Measurements from ENCODE around the gene IFI27L1.

- no peak for TF ChIP-seq YY1 (IDR thresholded peaks at IDR 0.05; ENCODE audit: insufficient read depth, insufficient replicate concordance, low read depth, low read length)
- TF ChIP-seq ZNF549 (CRISPR knock-in tag; IDR thresholded peaks at IDR 0.05) = no peak
- no peak for TF ChIP-seq KDM4B (CRISPR knock-in tag; IDR thresholded peaks at IDR 0.05)
- no peak for TF ChIP-seq CREB1 (IDR thresholded peaks at IDR 0.05)
- no peak for TF ChIP-seq CREB1 (CRISPR knock-in tag; IDR thresholded peaks at IDR 0.05)
- no peak for TF ChIP-seq ZNF362 (CRISPR knock-in tag; IDR thresholded peaks at IDR 0.05; ENCODE audit: borderline replicate concordance)
- TF ChIP-seq ZFP1 (CRISPR knock-in tag; IDR thresholded peaks at IDR 0.05) = no peak
- no peak for TF ChIP-seq HOXA7 (CRISPR knock-in tag; IDR thresholded peaks at IDR 0.05)
- TF ChIP-seq ZC3H4 (CRISPR knock-in tag; IDR thresholded peaks at IDR 0.05; ENCODE audit: borderline replicate concordance) = no peak
- no peak for TF ChIP-seq ZNF546 (CRISPR knock-in tag; conservative IDR thresholded peaks at IDR 0.05)
- TF ChIP-seq MED13 (CRISPR knock-in tag; IDR thresholded peaks at IDR 0.05) = no peak
- TF ChIP-seq CTCF (CRISPR knock-in tag; IDR thresholded peaks at IDR 0.05) = no peak
- no peak for TF ChIP-seq POLR2AphosphoS5 (IDR thresholded peaks at IDR 0.05; ENCODE audit: low read depth, low read length)
- no peak for TF ChIP-seq TAF1 (CRISPR knock-in tag; IDR thresholded peaks at IDR 0.05)
- no peak for TF ChIP-seq MEIS2 (CRISPR knock-in tag; IDR thresholded peaks at IDR 0.05)
These were observed 44.7 kb downstream of the IFI27L1 start for GRCh38 chr14:94125659-94126418.
